Right atrium auricular region (tissue), 2 donors: Measurements from ENCODE around the gene NCKAP5. TPM values are rescaled to one million over a fixed set of nuclear protein-coding genes. Genes with fewer than 3 reads are reported as not detected.

Experiments used
- DNase-seq: peaks from one replicate; pipeline ENCODE4 v3.0.0-alpha.2; 2019; ENCODE audit warnings: low spot score
- H3K27ac ChIP-seq, 2 donors: fragments of 200-600 bp; sonication (generic); 1 replicate in 1 of 2; 2 replicates in 1 of 2; pipeline ENCODE4 v1.5.1; 2016 to 2019
- H3K27me3 ChIP-seq, 2 donors: fragments of 200-600 bp; sonication (generic); one replicate each; pipeline versions ENCODE4 v1.5.1 to v1.6.0; 2017 to 2019
- H3K36me3 ChIP-seq: fragments of 200-600 bp; sonication (generic); one replicate; pipeline ENCODE4 v1.5.1; 2016
- H3K4me1 ChIP-seq, 2 donors: fragments of 200-600 bp; sonication (generic); one replicate each; pipeline versions ENCODE4 v1.5.1 to v1.6.0; 2017 to 2019
- H3K4me3 ChIP-seq, 2 donors: fragments of 200-600 bp; sonication (generic); 1 replicate in 1 of 2; 2 replicates in 1 of 2; pipeline ENCODE4 v1.5.1; 2017 to 2019; ENCODE audit warnings: mild to moderate bottlenecking in 1 of 2, moderate library complexity in 1 of 2
- H3K9me3 ChIP-seq, 2 donors: fragments of 200-600 bp; sonication (generic); one replicate each; pipeline ENCODE4 v1.5.1; 2019
- total RNA-seq, 2 donors: library from RNA; depleted of rRNA; stranded (reverse); fragments of >200 nt; gene quantifications; one replicate each; pipeline ENCODE4 v1.1.0, GENCODE V29; 2016
- TF ChIP-seq, protein P1 (sequence below), 2 donors: fragments of 200-600 bp; sonication (generic); IDR thresholded peaks; one replicate each; pipeline ENCODE4 v1.5.1; 2019; ENCODE audit warnings: antibody characterized with exemption in 2 of 2

Gene NCKAP5
- total RNA-seq, 2 donors from 2014 or later, result 3.6 to 5.4 TPM

- no peaks in the 10 kb centered on the region for H3K9me3 ChIP-seq
- no peaks in the 10 kb centered on the region for H3K36me3 ChIP-seq
- no peaks in the 10 kb centered on the region for H3K27me3 ChIP-seq
- DNase-seq, result no peak
- H3K27ac ChIP-seq, result no peak overlapping the region
- no peak overlapping the region for H3K4me3 ChIP-seq
- no peaks in the 10 kb centered on the region for H3K4me1 ChIP-seq
- TF ChIP-seq, protein P1, sequence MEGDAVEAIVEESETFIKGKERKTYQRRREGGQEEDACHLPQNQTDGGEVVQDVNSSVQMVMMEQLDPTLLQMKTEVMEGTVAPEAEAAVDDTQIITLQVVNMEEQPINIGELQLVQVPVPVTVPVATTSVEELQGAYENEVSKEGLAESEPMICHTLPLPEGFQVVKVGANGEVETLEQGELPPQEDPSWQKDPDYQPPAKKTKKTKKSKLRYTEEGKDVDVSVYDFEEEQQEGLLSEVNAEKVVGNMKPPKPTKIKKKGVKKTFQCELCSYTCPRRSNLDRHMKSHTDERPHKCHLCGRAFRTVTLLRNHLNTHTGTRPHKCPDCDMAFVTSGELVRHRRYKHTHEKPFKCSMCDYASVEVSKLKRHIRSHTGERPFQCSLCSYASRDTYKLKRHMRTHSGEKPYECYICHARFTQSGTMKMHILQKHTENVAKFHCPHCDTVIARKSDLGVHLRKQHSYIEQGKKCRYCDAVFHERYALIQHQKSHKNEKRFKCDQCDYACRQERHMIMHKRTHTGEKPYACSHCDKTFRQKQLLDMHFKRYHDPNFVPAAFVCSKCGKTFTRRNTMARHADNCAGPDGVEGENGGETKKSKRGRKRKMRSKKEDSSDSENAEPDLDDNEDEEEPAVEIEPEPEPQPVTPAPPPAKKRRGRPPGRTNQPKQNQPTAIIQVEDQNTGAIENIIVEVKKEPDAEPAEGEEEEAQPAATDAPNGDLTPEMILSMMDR (IDR thresholded peaks at IDR 0.05), result no peak
Measured at GRCh38 chr2:132623096-132623839, 945.0 kb downstream of the NCKAP5 start.
